ENCODE results near the gene ZFP1. TPM values are rescaled to one million over a fixed set of nuclear protein-coding genes. Genes with fewer than 3 reads are reported as not detected.
A peak's percentile ranks its signal among the peaks of the same experiment; 100 is the strongest.

The ZFP1 gene
- total and polyA plus RNA-seq, 9 of the 15 experiments (the other 6 are each of a cell fraction or from before 2014, with no cell fraction given): 2.6 to 14.7 (median 11.6) TPM

GRCh38 chr16:75105306-75106061 lies 42.8 kb upstream of the ZFP1 start:
- H3K9me3 ChIP-seq (replicated peaks; ENCODE audit: control insufficient read depth, insufficient read depth, low read depth, low read length): no peaks in the 10 kb centered on the region
- ChIA-PET POLR2A (interaction anchor here (0.6 to 2.2 kb wide), 4 partner anchors 8 to 246 kb away, joined by 3 to 6 read pairs (median 4); no protein-coding TSS in a partner anchor), CTCF (ENCODE audit: low intra/inter-chr PET ratio) (no interaction called here)
- no TSS peak for BruUV-seq (replicated peaks)
- no peak overlapping the region for H3K4me2 ChIP-seq (ENCODE audit: insufficient read depth, low read length)
- H3K79me2 ChIP-seq (ENCODE audit: control insufficient read depth, insufficient read depth, low read length): no peaks in the 10 kb centered on the region
- no peak overlapping the region for H3K4me3 ChIP-seq
- H4K20me1 ChIP-seq (replicated peaks; ENCODE audit: control insufficient read depth, insufficient read depth, low read length): no peaks in the 10 kb centered on the region
- no peak overlapping the region for H3K9ac ChIP-seq (ENCODE audit: insufficient read depth in 1 of 2, low read depth in 2 of 2, low read length in 2 of 2)
- H2AFZ ChIP-seq (ENCODE audit: low read depth, low read length): no peak overlapping the region
- intact Hi-C loops (cut with micrococcal nuclease) (no loop called here), in situ Hi-C loops (cut with MboI) (loop anchor here (5.0 kb wide), 1 partner anchor 113 kb away; no protein-coding TSS in a partner anchor)
- WGBS (ENCODE audit: insufficient coverage, low coverage, missing lambda C conversion rate): 78% methylated on average over 9 of the region's 10 CpGs
- no peaks in the 10 kb centered on the region for H3K27me3 ChIP-seq (ENCODE audit: control insufficient read depth in 2 of 2, insufficient read depth in 2 of 2, low read length in 2 of 2)
- H3K9me1 ChIP-seq (ENCODE audit: control insufficient read depth, insufficient read depth, low read length): no peaks in the 10 kb centered on the region
- TF ChIP-seq ELF4 (CRISPR knock-in tag; IDR thresholded peaks at IDR 0.05): no peak
- TF ChIP-seq NR2C1 (IDR thresholded peaks at IDR 0.05): no peak
- TF ChIP-seq NR2C1 (tag; IDR thresholded peaks at IDR 0.05): no peak
- TF ChIP-seq IFI16 (CRISPR knock-in tag; IDR thresholded peaks at IDR 0.05): no peak
- 0 out of 2 replicates have a peak, but pooled peaks have one; percentile 17 for TF ChIP-seq TFAP4 (CRISPR knock-in tag; IDR thresholded peaks at IDR 0.05; ENCODE audit: borderline replicate concordance)
- no peak for TF ChIP-seq JUND (IDR thresholded peaks at IDR 0.05; ENCODE audit: borderline replicate concordance, low read depth, low read length)
- TF ChIP-seq JUND (tag; IDR thresholded peaks at IDR 0.05; ENCODE audit: borderline replicate concordance, low read depth, low read length): no peak
- FAIRE-seq: no peak
- H3K27ac ChIP-seq (ENCODE audit: extremely low read depth, low read depth, low read length): no peak overlapping the region
- DNase-seq (ENCODE audit: extremely low read depth in 1 of 4, low spot score in 3 of 4): no peak
- H3K36me3 ChIP-seq (ENCODE audit: control insufficient read depth, insufficient read depth, low read length): peaks cover 25% of the 10 kb centered on the region; the same call in 2 of the 3 replicates
- peaks cover 0 to 23% of the 10 kb centered on the region in 2 experiments; a peak in 3 of 5 replicates for H3K4me1 ChIP-seq (replicated peaks in 1 of 2; ENCODE audit: control insufficient read depth in 2 of 2, insufficient read depth in 2 of 2, low read length in 2 of 2)
- no peak for ATAC-seq

Data from K562 (cell line).